Activated T-helper 1 cell treated with anti-CD3 and anti-CD28 coated beads, Interleukin-12 subunit alpha, Interleukin-12 subunit beta, Interleukin-2, Interleukin-4 antibody, amounts not matched to agents 30 ng/mL and 10 ng/mL and 1 ng/mL, durations not matched to agents 14 hours and 24 hours and 36 hours (primary cell): ENCODE measurements around the gene KRT16. TPM values are rescaled to one million over a fixed set of nuclear protein-coding genes. Genes with fewer than 3 reads are reported as not detected.
"Not testable (repeated sequence)": the region's sequence is repeated elsewhere in the genome, so short reads cannot be mapped to it uniquely, and the experiment has no call there.

Source experiments
- DNase-seq: peaks from one replicate; pipeline ENCODE4 v3.0.0; 2021; ENCODE audit warnings: low spot score
- H3K27ac Mint-ChIP-seq: one replicate; pipeline ENCODE4 v1.8.0; 2021; ENCODE audit warnings: mild to moderate bottlenecking, mixed read lengths
- H3K27me3 Mint-ChIP-seq: one replicate; pipeline ENCODE4 v1.8.0; 2022; ENCODE audit warnings: mild to moderate bottlenecking, moderate library complexity, mixed read lengths; ENCODE audit not compliant: insufficient read depth
- H3K36me3 Mint-ChIP-seq: one replicate; pipeline ENCODE4 v1.8.0; 2021; ENCODE audit warnings: low read depth, mixed read lengths
- H3K4me1 Mint-ChIP-seq: one replicate; pipeline ENCODE4 v1.8.0; 2021; ENCODE audit warnings: low read depth, mixed read lengths
- H3K4me3 Mint-ChIP-seq: one replicate; pipeline ENCODE4 v1.8.0; 2021; ENCODE audit warnings: mild to moderate bottlenecking, moderate library complexity, mixed read lengths
- H3K9me3 Mint-ChIP-seq: one replicate; pipeline ENCODE4 v1.8.0; 2021; ENCODE audit warnings: mixed read lengths
- intact Hi-C: fragments of 100-400 bp; cut with micrococcal nuclease; formaldehyde crosslinking; loops from one replicate; pipeline ENCODE4 v1.15.1; 2024
- total RNA-seq: library from RNA; stranded (reverse); gene quantifications from 2 replicates; pipeline ENCODE4 v1.2.3, GENCODE V29; 2022

Gene KRT16
- total RNA-seq, result not detected in 2 replicates

DNA sequence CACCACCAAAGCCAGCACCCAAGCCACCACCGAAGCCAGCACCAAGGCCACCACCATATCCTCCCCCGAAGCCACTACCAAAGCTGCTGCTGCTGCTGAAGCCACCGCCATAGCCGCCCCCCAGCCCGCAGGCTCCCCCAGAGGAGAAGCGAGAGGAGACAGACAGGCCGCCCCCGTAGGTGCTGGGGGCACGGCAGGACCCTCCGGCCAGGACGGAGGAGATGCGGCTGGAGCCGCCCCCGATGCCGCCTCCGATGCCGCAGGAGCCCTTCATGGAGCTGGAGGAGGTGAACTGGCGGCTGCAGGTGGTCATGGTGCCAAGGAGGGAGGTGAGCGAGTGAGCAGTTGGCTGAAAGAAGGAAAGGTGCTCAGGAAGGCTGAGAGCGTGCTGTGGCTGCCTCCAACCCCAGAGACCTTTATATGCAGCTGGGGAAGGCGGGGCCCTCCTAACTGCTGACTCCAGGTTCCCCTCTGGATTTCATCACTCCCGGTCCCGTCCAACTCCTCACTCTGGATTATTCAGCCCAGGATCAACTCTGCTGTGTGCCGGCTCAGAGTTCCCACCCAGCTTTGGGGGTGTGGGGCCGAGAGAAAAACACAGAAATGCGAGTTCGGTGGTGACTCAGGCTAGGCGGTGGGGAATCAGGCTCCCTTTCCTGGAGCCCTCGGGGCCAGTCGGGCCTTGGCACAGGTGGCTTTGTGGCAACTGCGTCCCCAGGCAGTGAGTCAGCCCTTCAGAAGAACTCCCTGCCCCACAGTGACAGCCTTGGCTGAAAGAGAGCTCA, at the start of gene KRT16:
TSS of gene KRT16 (minus strand) at position 392 of the 785 bp plus-strand sequence. CDS start at position 313, 79 bp downstream.
- H3K9me3 Mint-ChIP-seq, H3K36me3 Mint-ChIP-seq, H3K4me1 Mint-ChIP-seq, H3K27me3 Mint-ChIP-seq, intact Hi-C loops, H3K27ac Mint-ChIP-seq, H3K4me3 Mint-ChIP-seq, DNase-seq: not testable (repeated sequence)

DNA sequence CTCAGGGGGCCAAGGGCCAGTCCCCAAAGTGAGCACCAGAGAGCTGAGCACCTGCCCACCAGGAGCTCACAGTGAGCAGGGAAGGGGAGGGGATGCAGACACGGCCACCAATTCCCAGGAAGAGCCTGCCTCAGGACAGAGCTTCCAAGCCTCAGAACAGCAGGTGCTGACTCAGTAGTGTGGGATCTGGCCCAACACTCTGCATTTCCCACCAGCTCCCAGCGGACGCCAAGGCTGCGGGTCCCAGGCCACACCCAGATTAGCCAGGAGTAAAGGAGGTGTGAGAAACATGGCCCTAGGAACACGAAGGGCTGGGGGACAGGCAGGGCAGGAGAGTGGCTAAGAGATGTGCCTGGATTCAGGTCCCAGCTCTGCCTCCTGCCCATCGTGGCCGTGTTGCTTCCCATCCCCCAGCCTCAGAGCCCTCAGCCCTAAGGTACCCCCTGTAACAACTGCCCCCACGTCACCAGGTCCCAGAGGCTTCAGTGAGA, 47.7 kb upstream of the KRT16 start:
- H3K27ac Mint-ChIP-seq, result no peak overlapping the region
- H3K9me3 Mint-ChIP-seq, result no peaks in the 10 kb centered on the region
- H3K4me1 Mint-ChIP-seq, result peaks cover 11% of the 10 kb centered on the region
- H3K27me3 Mint-ChIP-seq, result peaks cover 12% of the 10 kb centered on the region
- DNase-seq, result no peak
- intact Hi-C loops, result loop anchor here (5.0 to 10.0 kb wide), 4 partner anchors 173 to 1335 kb away; partner anchors contain the start of gene KRT36
- no peaks in the 10 kb centered on the region for H3K36me3 Mint-ChIP-seq
- no peak overlapping the region for H3K4me3 Mint-ChIP-seq

DNA sequence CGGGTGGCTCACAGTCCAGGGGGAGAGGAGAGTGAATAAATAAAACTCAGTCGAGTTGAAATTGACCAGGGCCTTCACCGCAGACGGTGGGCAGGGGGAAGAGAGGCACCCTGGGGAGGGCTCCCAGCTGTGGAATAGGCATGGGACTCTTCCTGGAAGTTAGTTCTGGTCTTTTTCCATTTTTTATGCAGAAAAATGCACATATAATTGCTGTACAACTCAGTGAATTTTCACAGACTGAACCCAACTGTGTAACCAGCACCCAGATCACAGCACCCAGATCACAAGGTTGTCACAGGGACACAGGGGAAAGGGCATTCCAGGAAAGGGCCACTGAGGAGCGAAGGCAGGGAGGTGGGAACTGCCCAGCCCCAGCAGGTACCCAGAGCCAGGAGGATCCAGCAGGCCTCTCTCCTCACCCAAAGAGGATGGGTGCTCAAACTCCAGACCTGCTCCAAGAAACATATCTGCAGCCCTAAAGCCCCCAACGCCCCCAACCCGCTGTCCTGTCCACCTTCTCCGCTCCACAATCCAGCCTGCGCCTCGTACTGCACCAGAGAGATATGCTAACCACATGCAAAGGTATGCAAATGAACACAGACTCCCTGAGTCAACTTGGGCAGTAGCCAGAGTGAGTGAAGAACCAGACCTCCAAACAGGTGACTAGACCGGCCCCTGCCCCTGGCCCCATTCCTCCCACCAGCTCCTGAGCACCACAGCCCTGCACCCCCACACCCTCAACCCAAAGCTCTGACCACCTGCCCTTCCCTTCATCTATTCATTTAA, 47.1 kb upstream of the KRT16 start:
- Mint-ChIP-seq H3K36me3 (no peaks in the 10 kb centered on the region), H3K27me3 (peaks cover 10% of the 10 kb centered on the region), H3K9me3 (no peaks in the 10 kb centered on the region), H3K4me3 (no peak overlapping the region), H3K4me1 (peaks cover 11% of the 10 kb centered on the region), H3K27ac (no peak overlapping the region)
- intact Hi-C loops, result loop anchor here (5.0 to 10.0 kb wide), 4 partner anchors 172 to 1335 kb away; partner anchors contain the start of gene KRT36
- no peak for DNase-seq

DNA sequence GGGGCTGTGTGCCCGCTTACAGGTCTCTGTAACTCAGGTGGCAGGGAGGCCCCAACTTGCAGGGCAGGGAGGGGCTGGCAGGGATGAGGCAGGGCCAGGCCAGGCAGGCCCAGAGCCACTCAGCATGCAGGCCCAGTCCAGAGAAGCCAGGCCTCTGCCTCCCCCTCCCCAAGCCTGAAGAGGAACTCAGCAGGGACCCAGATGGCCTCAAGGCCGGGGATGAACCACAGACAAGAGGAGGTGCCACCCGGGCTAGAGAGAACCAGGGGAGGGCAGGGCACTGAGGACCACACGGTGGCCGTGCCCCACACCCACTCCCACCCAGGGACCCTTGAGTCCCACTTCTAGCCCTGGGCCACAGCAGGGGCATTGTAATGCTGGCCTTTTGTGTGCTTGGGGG, 46.3 kb upstream of the KRT16 start:
- no peak for DNase-seq
- Mint-ChIP-seq H3K4me3 (no peak overlapping the region), H3K27ac (no peak overlapping the region), H3K4me1 (peaks cover 11% of the 10 kb centered on the region), H3K27me3 (peaks cover 10% of the 10 kb centered on the region), H3K36me3 (no peaks in the 10 kb centered on the region), H3K9me3 (no peaks in the 10 kb centered on the region)
- intact Hi-C loops, result no loop called here

DNA sequence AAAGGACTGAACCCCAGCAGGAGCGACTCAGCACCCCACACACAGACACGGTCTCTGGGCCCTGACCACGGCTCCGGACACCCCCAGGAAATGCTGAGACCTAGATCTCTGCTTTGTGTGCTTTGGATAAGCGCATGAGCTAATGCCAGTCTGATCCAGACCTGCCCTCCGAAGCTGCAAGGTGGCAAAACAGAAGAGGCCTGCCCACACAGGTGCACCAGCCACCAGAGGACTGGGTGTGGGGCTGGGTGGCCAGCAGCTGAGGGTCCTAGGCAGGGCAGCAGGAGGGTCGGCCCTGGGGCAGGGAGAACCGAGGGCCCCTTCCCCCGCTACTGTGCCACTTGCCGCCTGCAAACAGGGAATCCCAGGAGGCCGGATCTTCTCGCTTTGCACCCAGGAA, 45.4 kb upstream of the KRT16 start:
- no peaks in the 10 kb centered on the region for H3K9me3 Mint-ChIP-seq
- DNase-seq, result no peak
- intact Hi-C loops, result no loop called here
- no peak overlapping the region for H3K4me3 Mint-ChIP-seq
- no peak overlapping the region for H3K27ac Mint-ChIP-seq
- H3K36me3 Mint-ChIP-seq, result no peaks in the 10 kb centered on the region
- H3K27me3 Mint-ChIP-seq, result peaks cover 4% of the 10 kb centered on the region
- H3K4me1 Mint-ChIP-seq, result peaks cover 2% of the 10 kb centered on the region

DNA sequence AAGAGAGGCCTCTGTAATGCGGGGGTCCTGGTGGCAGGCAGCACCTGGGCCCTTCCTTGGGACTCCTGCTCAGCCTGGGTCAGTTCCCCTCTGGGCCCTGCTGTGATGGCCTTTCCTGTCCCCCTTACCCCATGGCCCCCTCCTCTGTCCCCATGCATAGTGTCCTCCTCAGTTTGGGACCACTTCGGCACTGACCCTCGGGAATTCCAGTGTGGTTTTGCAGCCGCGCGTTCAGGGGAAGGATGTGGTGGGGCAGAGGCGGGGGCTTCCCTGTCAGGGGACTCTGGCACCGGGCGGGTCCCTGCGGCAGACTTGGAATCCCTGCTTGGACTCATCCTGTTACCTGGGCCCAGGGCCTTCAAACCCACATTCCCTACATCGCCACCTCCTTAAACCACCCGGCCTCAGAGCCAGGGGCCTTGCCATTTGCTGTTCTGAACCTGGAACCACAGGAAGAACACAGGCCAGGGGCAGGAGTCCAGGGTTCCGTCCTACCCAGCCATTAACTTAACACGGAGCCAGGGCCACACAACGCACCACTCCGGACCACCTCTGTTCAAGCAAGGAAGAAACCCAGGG, 44.7 kb upstream of the KRT16 start:
- no peak overlapping the region for H3K4me3 Mint-ChIP-seq
- no peaks in the 10 kb centered on the region for H3K4me1 Mint-ChIP-seq
- H3K36me3 Mint-ChIP-seq, result no peaks in the 10 kb centered on the region
- peaks cover 4% of the 10 kb centered on the region for H3K27me3 Mint-ChIP-seq
- H3K27ac Mint-ChIP-seq, result no peak overlapping the region
- intact Hi-C loops, result no loop called here
- H3K9me3 Mint-ChIP-seq, result no peaks in the 10 kb centered on the region
- DNase-seq, result no peak

DNA sequence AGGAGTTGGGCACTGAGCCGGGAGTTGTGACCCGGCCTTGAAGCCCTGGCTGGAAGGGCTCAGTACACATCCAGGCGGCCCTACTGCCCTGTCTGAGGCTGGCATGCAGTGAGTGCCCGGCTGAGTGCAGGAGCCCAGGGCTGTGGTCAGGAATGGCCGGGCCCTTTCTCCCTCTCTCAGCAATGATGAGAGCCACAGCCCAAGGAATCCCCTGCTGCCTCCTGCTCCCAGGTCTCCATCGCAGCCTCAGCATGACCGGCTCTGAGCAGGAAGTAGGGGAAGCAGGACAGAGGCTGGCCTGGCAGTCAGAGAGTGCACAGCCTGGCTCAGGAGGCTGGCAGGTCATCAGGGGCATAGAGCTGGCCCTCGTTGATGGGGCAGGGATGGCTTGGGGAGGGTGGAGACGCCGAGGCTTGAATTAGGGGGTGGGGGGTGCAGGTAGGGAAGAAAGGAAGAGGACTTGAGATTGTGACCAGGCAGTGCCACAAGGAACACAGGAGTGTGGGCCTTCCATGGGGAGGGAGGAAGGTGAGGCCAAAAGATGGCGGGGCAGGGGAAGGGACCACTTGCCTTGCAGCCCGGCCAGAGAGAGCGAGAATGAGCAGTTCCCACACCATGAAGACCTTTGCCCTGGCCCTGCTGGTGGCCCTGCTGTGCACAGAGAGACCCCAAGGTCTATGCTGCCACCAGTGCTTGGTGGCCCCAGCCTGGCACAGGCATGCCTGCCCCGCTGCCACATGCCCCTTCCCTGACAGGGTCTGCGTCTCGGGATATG, 43.9 kb upstream of the KRT16 start:
- Mint-ChIP-seq H3K36me3 (no peaks in the 10 kb centered on the region), H3K9me3 (no peaks in the 10 kb centered on the region), H3K4me1 (no peaks in the 10 kb centered on the region), H3K4me3 (no peak overlapping the region), H3K27me3 (peaks cover 4% of the 10 kb centered on the region), H3K27ac (no peak overlapping the region)
- intact Hi-C loops, result no loop called here
- DNase-seq, result no peak

DNA sequence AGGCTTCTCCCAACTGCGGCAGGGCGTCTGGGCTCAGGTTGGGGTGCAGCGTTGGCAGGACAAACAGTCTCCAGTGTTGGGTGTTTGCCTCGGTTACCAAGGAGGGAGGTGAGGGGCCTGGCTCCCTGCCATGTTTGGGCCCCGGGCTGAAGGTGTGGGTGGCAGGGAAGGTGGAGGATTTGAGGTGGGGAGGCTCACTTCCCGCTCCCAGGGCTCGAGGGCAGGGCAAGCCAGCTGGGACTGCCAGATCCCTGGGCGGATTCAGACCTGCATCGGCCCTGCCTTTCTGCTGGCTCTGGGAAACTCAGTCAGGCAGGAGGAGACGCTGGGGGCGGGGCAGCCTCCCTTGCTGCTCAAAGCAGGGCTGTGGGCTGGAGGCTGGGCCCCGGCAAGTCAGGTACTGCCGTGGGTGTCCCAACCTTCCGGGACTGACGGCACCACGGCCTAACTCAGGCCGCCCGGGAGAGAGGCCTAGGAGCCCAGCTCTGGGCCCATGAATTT, 43.1 kb upstream of the KRT16 start:
- Mint-ChIP-seq H3K27me3 (peaks cover 3% of the 10 kb centered on the region), H3K4me3 (no peak overlapping the region), H3K27ac (no peak overlapping the region), H3K4me1 (no peaks in the 10 kb centered on the region), H3K36me3 (no peaks in the 10 kb centered on the region), H3K9me3 (no peaks in the 10 kb centered on the region)
- DNase-seq, result no peak
- intact Hi-C loops, result no loop called here

DNA sequence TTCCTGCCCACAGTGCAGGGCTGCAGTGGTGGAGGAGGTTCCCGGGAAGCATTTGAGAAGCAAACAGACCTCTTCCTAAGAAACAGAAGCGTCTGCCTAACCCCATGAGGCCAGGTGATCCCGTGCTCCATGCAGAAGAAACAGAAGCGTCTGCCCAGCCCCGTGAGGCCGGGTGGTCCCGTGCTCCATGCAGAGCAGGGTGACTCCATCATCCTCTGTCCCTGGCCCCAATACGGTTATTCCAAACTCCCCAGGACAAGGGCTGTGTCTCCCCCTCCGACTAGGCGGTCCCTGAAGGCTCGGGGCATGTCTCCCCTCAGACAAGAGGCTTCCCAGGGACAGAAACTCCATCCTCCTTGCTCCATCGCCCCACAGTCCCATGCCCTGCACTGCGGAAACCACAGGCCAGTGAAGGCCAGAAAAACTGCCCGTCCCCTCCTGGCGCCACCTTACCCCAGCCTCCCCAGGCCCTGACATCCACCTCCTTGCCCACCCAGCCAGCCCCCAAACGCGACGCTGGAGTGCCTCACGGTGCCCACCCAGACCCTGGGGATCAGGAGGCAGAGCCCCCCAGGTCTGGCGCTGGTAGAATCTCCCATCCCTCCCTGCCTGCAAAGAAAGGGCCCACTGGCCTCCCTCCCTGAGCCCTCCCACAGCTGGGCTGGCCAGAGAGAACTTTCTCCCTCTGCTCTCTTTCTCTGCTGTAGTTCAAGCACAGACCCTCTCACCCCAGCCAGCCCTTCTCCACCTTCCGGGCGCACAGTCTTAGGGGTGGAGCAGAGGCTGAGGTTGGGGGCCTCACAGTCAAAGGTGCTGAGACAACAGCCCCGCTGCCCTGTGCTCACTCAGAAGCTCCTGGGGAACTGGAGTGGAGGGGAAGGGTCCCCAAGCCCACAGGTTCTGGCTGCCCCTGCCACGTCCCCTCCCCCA, 42.4 kb upstream of the KRT16 start:
- H3K27ac Mint-ChIP-seq, result no peak overlapping the region
- H3K36me3 Mint-ChIP-seq, result no peaks in the 10 kb centered on the region
- no peaks in the 10 kb centered on the region for H3K4me1 Mint-ChIP-seq
- no peaks in the 10 kb centered on the region for H3K9me3 Mint-ChIP-seq
- intact Hi-C loops, result no loop called here
- H3K27me3 Mint-ChIP-seq, result peaks cover 2% of the 10 kb centered on the region
- DNase-seq, result no peak
- no peak overlapping the region for H3K4me3 Mint-ChIP-seq

DNA sequence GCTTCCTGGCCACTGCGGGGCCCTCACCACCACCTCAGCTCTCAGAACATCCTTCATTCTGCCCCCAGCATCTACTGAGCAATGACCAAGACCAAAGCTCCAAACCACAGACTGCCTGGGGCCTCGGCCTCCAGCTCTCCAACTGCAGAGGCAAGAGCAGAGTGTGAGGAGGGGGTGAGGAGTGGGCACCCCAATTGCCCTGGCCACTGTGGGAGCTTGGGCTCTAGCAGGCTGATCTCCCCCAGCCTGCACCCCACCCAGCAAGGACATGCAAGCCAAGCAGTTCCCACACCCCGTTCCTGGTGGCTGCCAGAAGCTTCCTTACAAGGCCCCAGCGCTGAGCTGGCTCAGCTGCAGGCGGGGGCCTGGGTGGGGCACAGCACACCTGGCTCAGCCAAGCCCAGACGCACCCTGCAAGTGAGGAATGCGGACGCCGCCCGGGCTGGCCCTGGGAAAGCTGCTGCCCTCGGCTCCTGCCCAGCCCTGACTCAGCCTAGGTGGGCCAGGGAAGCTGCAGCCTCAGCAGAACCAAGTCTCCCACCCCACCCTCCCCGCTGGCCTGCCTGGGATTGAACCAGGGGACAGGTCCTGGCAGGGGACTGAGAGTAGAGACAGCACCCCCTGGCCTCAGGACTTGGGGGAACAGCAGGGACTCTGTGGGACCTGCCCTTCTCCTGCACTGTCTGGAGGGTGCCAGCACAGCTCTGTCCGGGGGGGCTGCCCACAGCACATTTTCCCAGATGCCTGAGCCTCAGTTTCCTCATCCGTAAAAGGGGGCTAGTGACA, 41.5 kb upstream of the KRT16 start:
- Mint-ChIP-seq H3K36me3 (no peaks in the 10 kb centered on the region), H3K27me3 (peaks cover 2% of the 10 kb centered on the region), H3K4me3 (no peak overlapping the region), H3K9me3 (no peaks in the 10 kb centered on the region), H3K4me1 (no peaks in the 10 kb centered on the region), H3K27ac (no peak overlapping the region)
- intact Hi-C loops, result no loop called here
- DNase-seq, result no peak

DNA sequence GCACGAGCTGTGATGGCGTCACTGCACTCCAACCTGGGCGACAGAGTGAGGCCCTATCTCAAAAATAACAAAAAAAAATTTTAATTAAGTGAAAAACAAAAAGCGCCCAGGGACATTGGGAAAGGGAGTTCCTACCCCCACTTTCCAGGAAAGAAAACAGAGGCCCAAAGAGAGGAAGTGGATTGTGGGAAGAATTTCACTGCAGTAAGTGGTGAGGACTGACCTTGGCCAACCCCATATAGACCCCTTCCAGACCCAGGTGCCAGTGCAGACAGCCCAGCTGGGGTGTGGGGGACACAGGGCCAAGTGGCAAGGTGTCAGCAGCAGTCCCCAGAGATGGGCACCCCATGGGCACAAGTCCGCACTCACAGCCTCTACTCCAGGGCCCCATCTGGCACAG, 40.9 kb upstream of the KRT16 start:
- Mint-ChIP-seq H3K9me3 (no peaks in the 10 kb centered on the region), H3K4me3 (no peak overlapping the region)
- intact Hi-C loops, result no loop called here

More for the DNA sequence above, 40.9 kb upstream of the KRT16 start:
- H3K27ac Mint-ChIP-seq, result no peak overlapping the region
- DNase-seq, result no peak
- peaks cover 4% of the 10 kb centered on the region for H3K27me3 Mint-ChIP-seq
- no peaks in the 10 kb centered on the region for H3K36me3 Mint-ChIP-seq
- peaks cover 4% of the 10 kb centered on the region for H3K4me1 Mint-ChIP-seq
